Lower leg skin (tissue), 3 donors: Measurements from ENCODE around the gene MTMR12.

Source experiments
- CTCF ChIP-seq, 3 donors: fragments of 450-650 bp; IDR thresholded peaks; one replicate each; pipeline ENCODE4 v1.5.1; 2016; ENCODE audit warnings: antibody characterized with exemption in 3 of 3, mild to moderate bottlenecking in 3 of 3, moderate library complexity in 2 of 3
- POLR2A ChIP-seq, 2 donors: fragments of 450-650 bp; IDR thresholded peaks; one replicate each; pipeline ENCODE4 v1.6.1; 2016 to 2017; ENCODE audit warnings: antibody characterized with exemption in 2 of 2, mild to moderate bottlenecking in 1 of 2, moderate library complexity in 1 of 2

GRCh38 chr5:32325616-32326015 is 12.9 kb upstream of the MTMR12 start:
- no peak for TF ChIP-seq CTCF (IDR thresholded peaks at IDR 0.05)
- TF ChIP-seq POLR2A (IDR thresholded peaks at IDR 0.05): no peak
